GM21447 (cell line): ENCODE results near the gene DNMT3A.
A peak's percentile ranks its signal among the peaks of the same experiment; 100 is the strongest.

Experiments
- ATAC-seq: cut with Tn5 transposase; IDR thresholded peaks from one replicate; pipeline ENCODE4 v1.9.1; 2021; ENCODE audit not compliant: unreplicated experiment

Gene DNMT3A

DNA sequence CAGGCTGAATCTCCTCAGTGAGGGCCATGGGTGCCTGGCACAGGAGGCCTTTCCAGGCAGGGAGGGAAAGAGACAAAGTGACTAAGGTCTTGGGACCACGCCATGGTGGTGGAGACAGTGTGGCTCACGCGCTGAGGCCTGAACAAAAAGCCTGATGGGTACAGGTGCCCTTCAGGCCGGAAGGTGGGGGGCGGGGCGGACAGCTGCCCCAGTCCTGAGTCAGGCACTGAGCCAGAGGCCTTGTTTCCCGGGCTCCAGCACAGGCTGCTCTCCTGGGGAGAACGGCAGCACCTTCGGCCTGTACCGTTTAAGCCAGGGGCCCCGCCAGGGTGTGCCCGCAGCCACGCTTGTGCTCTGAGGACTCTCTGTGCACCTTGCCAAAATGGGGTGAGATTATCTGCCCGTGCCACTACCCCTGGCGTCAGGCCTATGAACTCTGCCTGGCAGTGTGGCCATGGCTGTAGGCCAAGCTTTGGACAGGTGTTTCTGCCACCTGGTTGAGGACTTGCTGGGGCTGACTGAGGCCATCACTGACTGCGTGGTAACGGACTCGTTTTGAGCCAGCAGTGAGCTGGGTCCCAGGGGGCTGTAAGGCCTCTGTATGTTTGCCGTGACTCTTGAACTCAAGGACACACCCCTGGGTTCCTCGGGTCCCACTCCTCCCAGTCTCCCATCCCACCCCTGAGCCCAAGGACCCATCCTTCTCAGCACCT is 31.7 kb upstream of the DNMT3A start:
- ATAC-seq, result no peak

DNA sequence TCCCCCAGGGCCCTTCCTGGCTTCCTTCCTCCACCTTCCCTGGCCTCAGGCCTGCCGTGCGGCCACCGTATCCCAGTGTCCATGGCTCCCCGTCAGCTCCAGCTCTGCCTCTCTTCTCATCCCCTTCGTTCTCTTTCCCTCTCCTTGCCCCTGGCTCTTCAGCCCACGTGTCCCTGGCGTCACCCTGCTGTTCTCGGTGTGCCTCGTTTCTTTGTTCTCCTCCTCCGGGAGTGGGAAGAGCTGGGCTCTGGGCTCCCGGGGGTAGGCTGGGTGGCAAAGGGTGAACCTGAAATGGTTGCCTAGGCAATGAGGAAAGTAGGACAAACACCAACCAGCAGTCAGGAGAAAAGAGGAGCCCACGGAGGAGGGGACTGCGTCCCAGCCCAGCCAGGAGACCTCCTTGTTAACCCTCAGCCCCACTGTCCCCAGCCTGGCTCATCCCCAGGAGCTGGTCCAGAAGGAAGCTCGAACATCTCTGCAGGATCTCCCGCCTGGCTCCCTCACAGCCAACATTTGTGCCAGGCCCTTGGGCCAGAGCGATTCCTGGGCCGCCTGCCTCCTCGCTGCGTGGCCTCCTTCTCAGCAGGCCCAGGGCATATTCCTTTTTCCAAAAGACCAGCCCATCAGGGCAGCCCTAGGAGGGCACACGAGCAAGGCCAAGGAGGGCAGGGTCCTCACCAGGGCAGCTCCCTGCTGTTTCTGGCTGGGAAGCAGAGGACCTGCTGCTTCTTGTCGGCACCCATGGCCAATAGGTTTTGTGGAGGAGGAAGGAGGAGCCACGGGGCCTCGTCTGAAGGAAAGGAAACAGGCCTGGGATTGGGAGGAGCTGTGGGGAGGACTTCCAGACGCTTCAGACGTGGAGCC is 30.9 kb upstream of the DNMT3A start:
- no peak for ATAC-seq

DNA sequence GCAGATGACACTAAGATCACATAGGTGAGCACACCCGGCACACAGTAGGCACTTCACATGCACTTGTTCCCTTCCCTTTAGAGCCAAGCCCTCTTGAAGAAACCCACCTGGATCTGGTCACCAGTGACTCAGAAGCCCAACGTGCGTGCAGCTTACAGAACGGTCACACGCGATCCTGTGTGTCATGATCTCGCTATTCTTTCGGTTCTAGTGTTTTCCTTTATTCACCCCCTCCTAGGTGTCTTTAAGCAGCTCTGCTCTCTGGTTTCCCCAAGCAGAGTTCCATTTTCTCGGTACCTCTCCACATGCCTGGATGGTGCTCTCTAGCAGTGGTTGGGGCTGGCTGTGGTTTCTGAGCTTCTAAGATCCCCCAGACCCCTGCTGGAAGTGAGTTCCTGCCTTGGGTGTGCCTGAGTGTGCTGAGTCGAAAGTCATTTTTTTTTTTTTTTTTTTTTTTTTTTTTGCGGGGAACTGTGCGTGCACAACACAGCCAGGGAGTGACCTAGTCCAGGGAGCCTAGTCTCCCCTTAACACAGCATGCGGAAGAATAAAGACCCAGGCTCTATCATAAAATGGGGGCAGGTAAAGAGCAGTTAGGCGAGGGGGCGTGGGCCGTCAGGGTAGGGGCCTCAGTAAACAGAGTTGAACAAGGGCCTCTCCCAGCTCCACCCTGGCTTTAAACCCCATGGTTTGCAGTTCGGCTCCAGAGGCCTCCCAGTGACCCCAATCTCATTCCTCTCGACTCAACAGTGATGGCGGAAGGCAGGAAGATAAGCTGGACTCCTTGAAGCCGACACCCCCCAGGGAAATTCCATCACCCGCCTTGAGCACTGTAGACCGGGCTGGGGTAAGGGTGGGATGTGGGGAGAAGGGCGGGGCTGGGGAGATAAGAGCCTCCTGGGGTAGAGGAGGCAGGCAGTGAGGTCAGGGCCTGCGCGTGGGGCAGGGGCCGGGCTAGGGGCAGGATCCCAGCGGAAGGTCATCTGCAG is 29.8 kb upstream of the DNMT3A start:
- ATAC-seq, result no peak

DNA sequence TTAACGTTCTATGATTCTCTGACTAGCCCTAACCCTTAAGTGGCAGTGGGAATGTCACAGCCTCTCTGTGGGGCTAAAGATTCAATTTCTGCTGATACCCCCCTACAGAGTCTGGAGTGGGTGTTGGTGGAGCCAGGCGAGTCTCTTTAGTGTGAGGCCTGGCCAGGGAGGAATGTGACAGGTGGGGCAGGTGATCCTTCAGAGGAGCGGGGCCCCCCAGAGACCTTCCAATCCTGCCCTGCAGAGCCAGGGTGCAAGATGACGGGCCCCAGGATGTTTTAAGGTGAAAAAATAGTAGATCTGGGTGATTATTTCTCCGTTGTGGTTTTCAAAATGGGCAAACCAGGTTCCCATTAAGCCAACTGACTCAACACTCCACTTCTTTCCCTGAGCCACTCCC is 28.2 kb upstream of the DNMT3A start:
- no peak for ATAC-seq

DNA sequence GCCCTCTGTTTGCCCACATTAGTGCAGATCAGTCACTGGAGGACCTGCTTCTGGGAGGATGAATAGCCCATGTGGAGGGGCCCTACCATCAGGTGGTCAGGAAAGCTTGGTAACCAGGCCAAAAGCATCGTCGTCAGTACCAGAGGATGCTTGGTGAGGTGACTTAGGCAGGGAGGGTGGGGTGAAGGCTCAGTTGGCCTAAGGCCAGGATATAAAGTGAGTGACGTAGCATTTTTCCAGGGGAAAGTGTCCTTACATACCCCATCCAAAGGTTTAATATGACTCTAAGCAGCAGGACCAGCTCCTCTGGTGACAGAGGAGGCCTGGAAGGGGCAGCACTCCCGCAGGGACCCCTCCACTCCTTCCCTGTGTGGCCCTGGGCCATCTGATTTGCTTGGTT is 27.7 kb upstream of the DNMT3A start:
- ATAC-seq, result no peak

DNA sequence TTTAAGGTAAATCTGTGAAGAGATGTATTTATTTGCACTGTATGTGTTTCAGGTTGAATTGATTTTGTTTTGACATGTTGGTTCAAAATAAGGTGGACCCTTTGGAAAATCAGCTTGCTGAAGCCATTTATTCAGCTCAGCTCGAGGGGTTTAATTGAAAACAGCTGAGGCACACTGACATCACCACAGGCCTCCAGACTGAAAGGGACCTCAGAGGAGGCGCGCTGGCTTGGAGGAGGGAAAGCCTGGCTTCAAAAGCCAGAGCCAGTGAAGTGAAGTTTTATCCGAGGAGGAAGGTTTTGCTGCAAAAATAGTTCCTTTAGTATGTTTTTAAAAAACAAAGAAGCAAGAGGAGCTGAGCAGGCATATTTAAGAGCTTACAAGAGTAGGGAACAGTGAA is 26.9 kb upstream of the DNMT3A start:
- no peak for ATAC-seq

DNA sequence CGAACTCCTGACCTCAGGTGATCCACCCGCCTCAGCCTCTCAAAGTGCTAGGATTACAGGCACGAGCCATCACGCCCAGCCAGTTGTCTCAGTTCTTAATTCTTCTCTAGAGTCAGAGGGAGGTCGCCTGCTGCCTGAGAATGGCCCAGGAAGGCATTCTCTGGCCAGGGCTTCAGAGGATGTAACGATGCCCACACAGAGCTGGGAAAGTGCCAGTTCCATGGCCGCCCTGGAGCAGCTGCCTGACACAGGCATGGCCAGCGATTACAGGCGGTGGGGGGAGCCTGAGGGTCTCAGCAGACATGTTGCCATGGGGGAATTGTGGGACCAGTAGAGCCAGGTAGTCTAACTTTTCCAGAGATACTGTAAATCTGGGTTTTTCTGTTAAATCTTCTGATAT is 25.6 kb upstream of the DNMT3A start:
- ATAC-seq, result no peak

DNA sequence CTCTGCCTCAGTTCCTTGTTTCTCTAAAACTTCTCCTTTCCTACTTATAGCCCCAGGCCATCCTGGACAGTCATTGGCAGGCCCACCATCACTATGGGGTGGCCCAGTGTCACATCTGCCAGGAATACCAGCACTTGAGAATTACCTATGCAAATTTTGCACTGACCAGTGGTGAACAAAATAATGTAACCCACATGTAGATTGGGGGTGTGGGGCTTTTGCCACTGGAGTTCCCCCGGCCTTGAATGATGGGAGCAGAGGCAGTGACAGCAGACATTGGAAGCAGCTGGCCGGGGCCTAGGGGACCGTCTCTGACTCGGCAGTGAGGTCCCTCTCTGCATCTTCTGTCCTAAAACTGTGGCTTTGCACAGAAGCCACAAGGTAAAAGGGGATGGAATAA is 24.9 kb upstream of the DNMT3A start:
- no peak for ATAC-seq

DNA sequence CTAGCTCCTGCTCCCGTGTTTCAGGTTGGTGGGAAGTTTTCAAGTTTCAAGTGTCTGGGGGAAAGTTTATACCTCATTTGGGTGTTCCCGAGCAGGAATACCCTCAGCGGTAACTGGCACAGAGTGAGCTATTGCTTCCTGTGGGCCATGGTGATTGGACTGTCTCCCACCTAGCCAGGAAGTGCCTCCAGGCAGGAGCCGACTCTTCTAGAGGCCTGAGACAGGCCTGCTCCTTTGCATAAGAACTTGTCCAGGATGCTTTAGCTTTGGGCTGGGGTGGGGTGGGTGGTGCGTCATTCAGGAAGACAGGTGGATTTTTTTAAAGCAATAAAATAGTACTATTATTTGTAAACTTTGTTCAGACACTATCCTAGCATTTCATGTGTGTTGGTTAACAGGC is 23.5 kb upstream of the DNMT3A start:
- no peak for ATAC-seq

DNA sequence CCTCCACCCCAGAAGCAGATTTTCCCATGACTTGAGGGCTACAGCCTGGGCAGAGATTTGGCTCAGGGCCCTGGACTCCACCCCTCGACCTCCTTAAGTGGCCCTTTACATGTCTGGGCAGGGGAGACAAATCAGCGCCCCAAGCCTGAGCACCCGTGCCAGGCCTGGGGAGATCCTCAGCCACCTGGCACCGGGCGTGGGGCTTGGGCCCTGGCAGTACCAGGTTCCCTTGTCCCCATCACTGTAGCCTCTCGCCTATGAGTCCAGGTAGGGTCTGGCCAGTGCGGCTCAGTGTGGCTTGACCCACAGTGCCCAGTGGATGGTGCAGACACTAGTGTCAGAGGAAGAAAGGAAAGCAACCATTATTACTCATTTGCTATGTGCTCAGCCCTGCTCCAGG is 22.0 kb upstream of the DNMT3A start:
- no peak for ATAC-seq

DNA sequence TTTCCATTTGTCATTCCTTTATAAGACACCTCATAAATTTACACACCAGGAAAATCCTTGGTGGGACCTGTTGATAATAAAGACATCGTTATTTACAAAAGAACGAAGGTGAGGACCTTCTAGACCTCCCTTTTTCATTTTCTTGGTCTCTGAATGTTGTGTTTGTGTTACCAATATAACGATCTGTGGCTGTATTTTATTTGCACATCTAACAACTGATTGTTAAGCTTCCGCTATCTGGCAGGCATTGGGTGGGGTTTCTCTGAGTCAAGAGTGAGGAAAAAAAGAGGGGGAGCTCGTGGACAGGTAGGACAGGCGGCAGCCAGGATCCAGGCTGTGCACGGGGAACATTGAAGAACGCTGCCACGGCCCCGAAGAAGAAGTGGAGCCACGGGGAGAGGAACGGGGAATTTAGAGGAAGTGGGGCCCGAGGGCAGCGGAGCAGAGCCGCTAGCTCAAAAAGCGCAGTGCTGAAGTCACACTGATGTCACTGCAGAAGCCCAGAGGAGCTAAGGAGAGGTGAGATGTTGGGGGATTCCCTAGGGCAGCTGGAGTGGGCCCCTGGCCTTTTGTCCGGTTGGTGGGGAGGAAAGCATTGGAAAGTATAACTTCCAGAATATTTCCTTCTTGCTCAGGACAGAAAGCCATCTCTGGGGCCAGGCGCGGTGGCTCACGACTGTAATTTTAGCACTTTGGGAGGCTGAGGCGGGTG is 20.9 kb upstream of the DNMT3A start:
- peak; percentile 76 for ATAC-seq

DNA sequence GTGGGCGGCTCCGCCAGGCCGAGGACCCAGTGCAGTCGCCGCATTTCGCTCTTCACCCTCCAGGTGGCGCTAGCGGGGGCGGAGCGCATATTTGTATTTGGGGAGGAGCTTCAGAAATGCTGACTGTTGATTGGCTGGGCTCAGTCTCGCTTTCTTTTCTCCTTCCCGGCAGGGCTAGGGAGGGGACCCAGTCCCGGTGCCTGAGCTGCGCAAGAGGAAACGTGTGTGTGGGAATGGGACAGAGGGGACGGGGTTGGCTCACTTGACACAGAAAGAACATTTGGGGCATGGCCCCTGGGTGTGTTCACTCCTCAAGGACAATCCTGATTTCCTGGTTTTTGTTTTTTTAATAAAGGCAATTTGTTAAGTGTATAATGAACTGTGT is 20.3 kb upstream of the DNMT3A start:
- peak; percentile 83 for ATAC-seq

DNA sequence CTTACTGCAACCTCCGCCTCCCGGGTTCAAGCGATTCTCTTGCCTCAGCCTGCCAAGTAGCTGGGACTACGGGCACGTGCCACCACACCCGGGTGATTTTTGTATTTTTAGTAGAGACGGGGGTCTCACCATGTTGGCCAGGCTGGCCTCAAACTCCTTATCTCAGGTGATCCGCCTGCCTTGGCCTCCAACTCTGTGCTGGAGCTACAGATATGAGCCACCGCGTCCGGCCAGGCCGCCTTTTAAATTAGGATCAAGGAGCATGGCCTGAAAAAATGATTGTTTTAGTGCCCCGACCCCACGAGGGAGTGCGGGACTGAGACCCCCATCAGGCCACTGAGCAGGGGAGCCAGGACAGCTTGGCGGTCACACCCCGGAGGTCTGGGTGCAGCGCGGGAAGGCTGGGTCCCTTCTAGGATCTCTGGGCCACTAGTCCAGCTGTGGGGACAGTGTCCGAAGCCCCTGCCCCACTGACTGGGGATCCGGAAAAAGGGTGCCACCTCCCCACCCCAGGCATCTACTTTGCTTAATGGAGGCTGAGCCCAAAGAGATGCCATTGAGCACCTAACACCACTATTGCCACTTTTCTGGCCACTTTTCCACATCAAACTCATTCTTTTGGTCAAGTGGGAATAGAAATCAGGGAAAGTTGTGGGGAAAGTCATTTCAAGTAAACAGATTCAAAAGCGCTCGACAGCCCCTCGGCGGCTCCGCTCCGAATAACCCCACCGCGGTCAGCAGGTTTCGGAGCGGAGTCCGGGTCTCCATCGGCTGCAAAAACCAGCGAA is 19.7 kb upstream of the DNMT3A start:
- no peak for ATAC-seq

DNA sequence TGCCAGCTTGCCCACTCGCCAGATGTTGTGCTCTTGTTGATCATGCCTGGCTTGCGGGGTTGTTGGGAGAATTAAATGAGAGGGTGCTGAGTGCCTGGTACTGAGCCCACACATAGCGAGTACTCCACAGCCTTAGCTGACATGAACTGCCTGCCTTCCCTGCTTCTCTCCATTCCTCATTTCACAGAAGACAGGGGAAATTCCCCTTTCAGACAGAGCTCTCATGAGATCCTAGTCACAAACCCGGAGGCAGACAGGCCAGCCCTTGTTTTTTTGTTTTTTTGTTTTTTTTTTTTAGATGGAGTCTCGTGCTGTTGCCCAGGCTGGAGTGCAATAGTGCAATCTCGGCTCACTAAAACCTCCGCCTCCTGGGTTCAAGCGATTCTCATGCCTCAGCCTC is 17.1 kb upstream of the DNMT3A start:
- no peak for ATAC-seq

DNA sequence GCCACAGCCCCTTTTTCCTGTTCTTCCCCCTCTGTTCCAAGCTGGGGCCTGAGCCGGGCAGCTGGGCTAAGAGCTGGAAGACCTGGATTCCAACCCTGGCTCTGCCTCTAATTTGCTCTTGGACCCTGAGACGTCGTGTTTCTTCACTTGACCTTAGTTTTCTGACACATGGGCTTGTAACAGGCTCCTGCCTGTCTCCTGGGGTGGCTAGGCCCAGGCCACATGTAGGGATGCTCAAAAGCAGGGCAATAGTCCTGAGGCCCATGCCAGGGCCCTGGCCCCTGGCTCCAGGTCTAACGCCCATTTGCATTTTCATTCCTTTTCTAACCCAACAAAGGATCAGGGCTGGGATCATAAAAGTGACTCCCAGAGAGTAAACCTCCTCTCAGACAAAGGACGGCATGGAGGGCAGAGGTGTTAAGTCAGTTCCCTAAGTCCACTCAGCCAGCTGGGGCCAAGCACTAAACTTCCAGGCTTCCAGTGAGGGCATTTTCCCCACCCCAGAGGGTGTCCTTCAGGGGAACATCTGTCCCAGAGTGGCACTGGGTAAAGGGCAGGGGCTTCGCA is 16.6 kb upstream of the DNMT3A start:
- no peak for ATAC-seq

DNA sequence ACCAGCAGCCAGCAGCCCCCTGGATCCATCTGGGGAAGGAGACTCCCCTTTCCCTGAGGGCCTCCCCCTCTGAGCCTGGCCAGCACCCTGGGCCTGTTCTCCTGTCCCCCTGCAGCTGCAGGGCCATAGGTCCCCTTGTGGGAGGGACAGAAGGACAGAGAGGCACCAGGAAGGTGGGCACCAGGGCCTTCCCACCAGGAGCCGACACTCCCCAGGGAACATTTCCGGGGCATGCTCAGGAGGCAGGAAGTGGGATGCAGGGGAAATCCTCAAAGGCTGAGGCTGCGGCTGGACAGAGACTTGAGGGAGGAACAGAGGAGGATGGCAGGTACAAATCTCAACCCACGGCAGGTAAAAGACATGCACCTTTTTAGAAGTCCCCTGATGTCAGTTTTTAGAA is 14.4 kb upstream of the DNMT3A start:
- no peak for ATAC-seq

DNA sequence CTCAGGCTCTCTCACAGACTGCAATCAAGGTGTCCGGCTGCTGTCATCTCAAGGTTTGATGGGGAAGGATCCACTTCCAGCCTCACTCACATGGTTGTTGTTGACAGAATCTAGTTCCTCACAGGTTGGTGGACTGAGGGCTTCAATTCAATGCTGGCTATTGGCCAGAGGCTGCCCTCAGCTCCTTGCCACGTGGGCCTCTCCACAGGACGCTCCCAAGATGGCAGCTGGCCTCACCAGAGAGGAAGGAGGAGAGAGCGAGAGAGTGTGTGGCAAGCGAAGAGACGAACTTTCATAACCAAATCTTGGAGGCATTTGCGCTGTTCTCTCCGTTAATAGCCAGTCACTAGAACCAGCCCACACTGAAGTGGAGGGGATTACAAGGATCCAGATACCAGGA is 13.5 kb upstream of the DNMT3A start:
- ATAC-seq, result no peak

DNA sequence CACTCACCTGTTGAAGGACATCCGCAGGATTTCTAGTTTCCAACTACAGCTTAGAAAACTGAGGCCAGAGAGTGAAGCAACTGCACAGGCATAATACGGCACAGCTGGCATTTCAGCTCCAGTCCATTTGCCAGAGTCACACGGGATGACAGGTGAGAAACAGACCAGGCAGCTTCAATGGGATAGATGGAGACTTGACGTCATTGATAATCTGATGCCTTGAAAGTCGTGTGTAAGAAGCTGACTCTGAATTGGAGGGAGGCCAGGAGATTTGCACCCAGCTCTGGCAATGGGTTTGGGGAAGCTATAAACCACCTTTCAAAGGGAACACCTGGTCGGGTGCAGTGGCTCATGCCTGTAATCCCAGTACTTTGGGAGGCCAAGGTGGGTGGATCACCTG is 12.4 kb upstream of the DNMT3A start:
- no peak for ATAC-seq

DNA sequence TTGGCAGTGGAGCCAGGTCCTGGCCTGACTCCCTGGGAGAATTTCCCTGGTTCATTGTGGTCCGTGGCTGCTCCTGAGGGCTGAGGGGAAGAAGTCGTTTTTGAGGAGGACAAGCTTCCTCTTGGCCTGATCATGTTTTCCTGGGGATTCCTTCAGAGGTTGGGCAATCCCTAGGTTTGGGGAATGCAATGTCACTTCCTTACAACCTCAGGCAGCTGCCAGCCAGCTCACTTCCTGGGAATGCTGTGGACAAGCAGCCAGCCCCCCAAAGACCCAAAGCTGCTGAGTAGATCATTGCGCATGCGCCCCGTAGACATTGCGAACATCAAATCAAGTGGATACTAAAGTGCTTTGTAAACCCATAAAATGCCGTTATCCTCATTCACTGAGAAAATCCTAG is 7.7 kb upstream of the DNMT3A start:
- ATAC-seq, result no peak

DNA sequence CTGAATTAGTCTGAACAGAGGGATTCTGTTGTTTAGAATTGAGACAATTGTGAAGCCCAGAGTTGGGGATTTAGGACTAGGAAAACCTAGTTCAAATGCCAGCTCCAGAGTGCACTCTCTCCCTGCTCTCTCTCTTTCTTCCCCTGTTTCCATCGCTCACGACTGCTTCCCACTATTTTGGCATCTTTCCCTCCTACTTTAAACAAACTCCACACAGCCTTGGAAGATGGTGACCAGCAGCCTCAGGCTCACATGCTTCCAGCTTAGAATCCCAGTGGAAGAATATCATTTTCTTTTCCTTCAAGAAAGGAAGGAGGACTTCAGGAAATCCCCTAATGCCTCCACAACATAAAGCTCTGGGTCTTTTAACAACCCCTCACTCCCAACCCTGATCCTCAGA is 6.1 kb upstream of the DNMT3A start:
- ATAC-seq, result no peak
